NCI-H1417 (cell line): ENCODE measurements around the gene PXDN.
"Not testable (repeated sequence)": the region's sequence is repeated elsewhere in the genome, so short reads cannot be mapped to it uniquely, and the experiment has no call there.

Experiments used
- DNase-seq, 3 experiments: peaks; one replicate each; lab custom pipeline; 2025; lab: John Stamatoyannopoulos, UW

The PXDN gene, protein sequence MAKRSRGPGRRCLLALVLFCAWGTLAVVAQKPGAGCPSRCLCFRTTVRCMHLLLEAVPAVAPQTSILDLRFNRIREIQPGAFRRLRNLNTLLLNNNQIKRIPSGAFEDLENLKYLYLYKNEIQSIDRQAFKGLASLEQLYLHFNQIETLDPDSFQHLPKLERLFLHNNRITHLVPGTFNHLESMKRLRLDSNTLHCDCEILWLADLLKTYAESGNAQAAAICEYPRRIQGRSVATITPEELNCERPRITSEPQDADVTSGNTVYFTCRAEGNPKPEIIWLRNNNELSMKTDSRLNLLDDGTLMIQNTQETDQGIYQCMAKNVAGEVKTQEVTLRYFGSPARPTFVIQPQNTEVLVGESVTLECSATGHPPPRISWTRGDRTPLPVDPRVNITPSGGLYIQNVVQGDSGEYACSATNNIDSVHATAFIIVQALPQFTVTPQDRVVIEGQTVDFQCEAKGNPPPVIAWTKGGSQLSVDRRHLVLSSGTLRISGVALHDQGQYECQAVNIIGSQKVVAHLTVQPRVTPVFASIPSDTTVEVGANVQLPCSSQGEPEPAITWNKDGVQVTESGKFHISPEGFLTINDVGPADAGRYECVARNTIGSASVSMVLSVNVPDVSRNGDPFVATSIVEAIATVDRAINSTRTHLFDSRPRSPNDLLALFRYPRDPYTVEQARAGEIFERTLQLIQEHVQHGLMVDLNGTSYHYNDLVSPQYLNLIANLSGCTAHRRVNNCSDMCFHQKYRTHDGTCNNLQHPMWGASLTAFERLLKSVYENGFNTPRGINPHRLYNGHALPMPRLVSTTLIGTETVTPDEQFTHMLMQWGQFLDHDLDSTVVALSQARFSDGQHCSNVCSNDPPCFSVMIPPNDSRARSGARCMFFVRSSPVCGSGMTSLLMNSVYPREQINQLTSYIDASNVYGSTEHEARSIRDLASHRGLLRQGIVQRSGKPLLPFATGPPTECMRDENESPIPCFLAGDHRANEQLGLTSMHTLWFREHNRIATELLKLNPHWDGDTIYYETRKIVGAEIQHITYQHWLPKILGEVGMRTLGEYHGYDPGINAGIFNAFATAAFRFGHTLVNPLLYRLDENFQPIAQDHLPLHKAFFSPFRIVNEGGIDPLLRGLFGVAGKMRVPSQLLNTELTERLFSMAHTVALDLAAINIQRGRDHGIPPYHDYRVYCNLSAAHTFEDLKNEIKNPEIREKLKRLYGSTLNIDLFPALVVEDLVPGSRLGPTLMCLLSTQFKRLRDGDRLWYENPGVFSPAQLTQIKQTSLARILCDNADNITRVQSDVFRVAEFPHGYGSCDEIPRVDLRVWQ (N-terminal part only)

GRCh38 chr2:1744446-1745170 lies at the start of gene PXDN:
TSS of gene PXDN (minus strand) at chr2:1744515. CDS start at chr2:1744455, 60 bp downstream.
- DNase-seq = peak; percentile 46 to 90 (median 88)

DNA sequence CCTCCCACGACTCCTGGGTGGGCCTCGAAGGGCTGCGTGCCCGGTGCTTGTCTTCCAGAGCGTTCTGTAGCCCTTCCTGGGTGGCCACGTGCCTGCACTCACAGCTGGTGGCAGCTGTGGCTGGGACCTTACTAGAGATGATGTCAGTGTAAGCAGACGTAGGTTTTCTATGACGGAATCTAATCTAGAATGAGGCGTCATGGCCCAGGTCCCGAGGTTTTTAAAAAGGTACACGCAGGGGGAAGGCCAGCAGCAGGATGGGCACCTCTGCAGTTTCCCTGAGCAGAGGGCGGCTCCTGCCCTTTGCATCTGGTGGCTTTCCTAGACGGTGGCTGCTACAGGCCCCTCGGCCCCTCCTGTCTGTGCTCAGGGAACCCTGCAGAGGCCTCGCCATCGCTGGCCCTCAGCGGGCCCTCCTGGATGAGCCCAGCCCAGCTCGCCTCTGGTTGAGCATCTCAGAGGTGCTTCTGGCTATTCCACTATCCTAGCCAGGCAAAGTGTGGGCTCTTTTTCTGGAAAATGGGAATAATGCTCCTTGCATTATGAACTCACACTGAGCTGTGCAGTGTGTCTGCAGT lies 49.6 kb upstream of the PXDN start:
- no peak for DNase-seq

DNA sequence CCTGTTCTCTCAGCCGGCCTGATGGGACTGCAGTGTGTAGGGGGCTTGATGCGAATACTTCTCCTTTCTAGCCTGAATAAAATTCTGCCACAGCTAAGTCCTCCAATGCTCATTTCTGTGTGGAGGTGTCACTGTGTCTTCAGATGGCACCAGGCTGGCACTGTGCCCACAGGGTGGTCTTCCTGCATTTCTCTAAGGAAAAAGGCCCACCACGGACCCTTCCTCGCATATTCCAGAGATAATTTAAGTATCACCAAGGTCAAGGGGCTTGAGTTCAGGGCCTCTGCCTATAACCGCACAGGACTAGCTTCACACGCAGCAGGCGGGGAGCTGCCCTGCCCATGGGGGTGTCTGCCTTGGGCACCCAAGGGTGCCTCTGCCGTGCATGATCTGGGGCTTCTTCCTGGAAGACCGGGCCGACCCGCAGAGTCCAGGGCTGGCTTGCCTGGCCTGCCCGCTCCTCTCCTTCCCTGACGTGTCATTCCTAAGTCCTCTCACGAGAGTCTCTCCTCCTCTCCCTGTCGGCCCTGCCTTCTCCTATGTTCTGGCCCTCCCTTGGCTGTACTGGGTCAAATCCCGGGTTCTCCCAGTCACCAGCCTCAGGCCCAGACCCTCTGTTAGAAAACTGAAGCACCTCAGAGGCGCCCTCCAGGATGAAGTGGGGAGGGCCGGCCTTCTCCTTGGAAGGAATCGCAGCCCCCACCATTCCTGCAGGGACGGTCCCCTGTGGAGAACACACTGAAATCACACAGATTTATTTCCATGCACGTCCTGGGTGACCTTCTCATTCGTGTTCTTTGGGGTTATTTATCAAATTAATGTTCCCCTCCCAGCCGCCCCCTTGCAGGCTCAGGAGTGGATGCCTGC lies 48.9 kb upstream of the PXDN start:
- DNase-seq = no peak

GRCh38 chr2:1791685-1792435 lies 47.5 kb upstream of the PXDN start:
- DNase-seq = peak in 1 of 3 experiments; percentile 88

DNA sequence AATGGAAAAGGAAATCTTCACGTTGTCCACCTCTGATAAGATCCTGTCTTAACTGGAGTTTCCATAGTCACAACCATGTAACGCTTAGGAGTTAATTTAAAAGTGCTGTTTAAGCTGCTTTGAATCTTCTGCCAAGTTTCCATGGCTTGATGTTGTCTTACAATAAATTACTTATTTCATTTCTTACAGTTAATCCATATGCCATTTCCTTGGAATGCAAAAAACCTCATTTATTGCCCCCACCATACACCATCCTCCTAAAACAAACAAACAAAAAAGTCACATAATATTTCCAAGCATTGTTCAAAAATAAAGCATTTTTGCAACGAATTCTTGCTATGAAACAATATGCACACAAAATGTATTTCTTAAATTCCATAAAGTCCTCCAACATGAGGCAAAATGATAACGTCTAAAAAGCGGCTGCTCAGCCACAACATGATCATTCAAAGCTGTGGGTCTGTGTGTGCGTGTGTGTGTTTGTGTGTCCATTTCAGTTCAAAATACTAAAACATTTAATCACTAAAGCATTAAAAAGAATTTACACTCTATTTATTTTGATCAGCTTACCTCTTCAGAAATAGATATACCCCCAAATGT lies 46.8 kb upstream of the PXDN start:
- no peak for DNase-seq

- DNase-seq = no peak
These were observed 46.2 kb upstream of the PXDN start for GRCh38 chr2:1790473-1790872.

- no peak for DNase-seq
These were observed 45.3 kb upstream of the PXDN start for GRCh38 chr2:1789610-1790009.

DNA sequence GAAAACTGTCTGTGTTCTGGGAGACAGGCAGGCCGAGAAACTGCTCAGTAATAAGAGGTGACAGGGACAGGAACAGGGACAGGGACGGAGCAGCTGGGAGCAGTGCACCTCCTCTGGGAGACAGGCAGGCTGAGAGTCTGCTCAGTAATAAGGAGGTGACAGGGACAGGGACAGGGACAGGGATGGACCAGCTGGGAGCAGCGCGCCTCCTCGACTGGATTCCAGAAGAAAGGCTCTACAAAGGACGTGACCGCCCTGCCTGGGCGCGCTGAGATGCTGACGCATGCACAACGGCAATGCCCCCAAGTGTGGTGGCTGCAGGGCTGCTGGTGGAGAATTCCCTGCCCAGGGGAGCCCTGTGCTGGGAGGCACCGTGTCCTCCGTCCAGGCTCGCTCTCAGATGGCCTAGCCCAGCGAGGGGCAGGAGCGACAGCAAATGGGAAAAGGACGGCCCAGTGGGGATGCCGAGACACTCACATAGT lies 44.2 kb upstream of the PXDN start:
- no peak for DNase-seq

- peak in 1 of 3 experiments; percentile 93 for DNase-seq
These were observed 43.6 kb upstream of the PXDN start for GRCh38 chr2:1787755-1788477.

DNA sequence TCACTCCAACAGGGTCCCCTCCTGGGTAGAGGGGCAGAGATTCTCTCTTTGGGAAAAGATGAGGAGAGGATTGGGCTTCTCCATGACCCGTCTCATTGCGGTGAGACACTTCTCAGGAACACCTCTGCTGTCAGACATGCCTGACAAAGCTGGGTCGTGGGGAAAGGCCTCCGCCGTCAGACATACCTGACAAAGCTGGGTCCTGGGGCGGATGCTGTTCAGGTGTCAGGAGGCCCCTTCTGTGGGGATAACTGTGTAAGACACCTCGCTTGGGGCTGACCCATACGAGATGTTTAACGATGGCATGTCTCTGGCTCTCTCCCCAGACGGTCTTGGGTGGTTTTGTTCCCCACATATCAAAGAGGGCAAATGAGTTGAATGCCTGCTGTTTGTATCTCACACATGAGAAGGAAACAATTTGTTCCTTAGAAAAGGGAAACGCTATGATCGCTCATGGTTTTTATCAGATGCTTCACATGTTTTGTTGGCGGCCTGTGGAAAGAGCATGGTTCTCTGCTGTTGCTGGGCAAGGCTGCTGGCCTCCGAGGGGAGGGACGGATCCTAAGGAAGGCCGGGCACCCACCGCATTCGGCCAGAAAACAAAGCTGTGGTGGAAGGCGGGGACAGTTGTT lies 40.8 kb upstream of the PXDN start:
- DNase-seq = no peak

- DNase-seq = no peak
These were observed 39.8 kb upstream of the PXDN start for GRCh38 chr2:1784087-1784486.

- no peak for DNase-seq
These were observed 38.2 kb upstream of the PXDN start for GRCh38 chr2:1782514-1782913.

GRCh38 chr2:1781291-1782080 lies 37.2 kb upstream of the PXDN start:
- no peak for DNase-seq

DNA sequence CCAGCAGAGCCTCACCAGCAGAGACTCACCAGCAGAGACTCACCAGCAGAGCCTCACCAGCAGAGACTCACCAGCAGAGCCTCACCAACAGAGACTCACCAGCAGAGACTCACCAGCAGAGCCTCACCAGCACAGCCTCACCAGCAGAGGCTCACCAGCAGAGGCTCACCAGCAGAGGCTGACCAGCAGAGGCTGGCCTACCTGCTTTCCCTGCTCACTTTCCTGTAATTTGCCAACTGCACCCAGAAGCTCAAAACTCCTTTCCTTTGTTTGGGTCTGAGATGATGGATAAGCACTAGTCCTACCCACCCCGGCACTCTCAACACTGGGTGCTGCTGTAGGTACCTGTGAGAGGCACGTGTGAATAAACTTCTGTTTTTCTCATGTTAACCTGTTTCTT lies 36.4 kb upstream of the PXDN start:
- no peak for DNase-seq

GRCh38 chr2:1780054-1780453 lies 35.7 kb upstream of the PXDN start:
- DNase-seq = not testable (repeated sequence)

DNA sequence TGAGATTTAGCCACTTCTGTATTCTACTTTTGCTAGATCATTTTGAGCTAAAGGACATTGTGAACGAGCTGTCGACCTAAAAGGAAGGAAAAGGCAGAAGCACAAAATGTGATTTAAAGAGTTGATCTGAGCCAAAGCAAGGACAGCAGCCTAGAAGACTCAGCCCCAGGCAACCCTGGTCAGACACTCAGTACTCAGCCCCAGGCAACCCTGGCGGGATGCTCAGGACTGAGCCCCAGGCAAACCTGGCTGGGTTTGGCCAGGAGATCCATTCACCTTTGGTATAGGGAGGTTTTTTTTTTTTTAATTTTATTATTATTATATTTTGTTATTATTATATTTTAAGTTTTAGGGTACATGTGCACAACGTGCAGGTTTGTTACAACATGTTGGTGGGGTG lies 34.3 kb upstream of the PXDN start:
- DNase-seq = no peak

DNA sequence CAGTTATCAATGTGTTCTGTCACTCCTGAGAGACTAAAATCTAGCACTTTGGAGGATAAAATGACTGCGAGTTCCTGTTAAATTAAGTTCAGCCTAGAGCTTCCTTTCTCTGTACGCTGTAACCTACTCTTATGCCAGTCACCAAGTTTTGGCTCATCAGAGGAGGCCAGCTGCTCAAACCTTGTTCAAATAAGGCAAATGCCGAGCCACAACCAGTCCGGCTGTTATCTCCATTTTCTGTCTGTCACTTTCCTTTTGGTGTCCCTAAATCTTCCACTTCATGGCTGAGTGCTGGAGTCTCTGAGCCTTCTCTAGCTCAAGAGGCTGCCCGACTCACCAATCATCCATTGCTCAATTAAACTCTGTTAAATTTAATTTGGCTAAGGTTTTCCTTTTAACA lies 33.5 kb upstream of the PXDN start:
- DNase-seq = peak in 1 of 3 experiments; percentile 35
